GM13976 (cell line): Measurements from ENCODE around the gene DCDC1.

ENCODE experiments used
- DNase-seq: peaks from one replicate; pipeline ENCODE4 v3.0.0; 2012; ENCODE audit warnings: low spot score
- CTCF ChIP-seq: IDR thresholded peaks from 2 replicates; pipeline ENCODE4 v1.5.1; 2012; ENCODE audit warnings: borderline replicate concordance, mild to moderate bottlenecking; ENCODE audit not compliant: insufficient read depth; ENCODE audit errors: extremely low read depth, missing control alignments, control extremely low read depth
- in situ Hi-C: fragments of 300-500 bp; cut with MboI; formaldehyde crosslinking; loops from one replicate; pipeline ENCODE4 v1.12.0; 2022; ENCODE audit warnings: low sequenced_read_pairs, mixed read lengths, inconsistent platforms; ENCODE audit not compliant: unreplicated experiment

The DCDC1 gene

DNA sequence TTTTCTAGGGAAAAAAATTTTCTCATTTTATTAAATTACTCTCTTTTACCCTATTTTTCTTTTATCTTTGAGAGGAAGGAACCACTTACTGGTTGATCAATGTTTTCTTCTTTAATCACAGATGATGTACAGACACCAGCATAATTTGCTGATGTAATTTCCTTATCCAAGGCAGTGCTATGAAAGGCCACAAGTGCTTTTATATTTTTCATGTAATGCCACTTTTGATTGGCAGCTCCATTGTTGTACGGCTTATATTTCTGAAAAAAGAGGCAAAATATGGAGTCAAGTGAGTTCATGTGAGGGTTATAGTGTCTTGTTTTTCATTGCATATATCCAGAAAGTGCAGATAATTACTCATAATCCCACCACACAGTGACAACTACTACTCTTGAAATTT lies 460.7 kb downstream of the DCDC1 start:
- no peak for DNase-seq
- TF ChIP-seq CTCF, result no peak
- in situ Hi-C loops, result loop anchor here (25.0 kb wide), 1 partner anchor 1472 kb away; no protein-coding TSS in a partner anchor

- no peak for DNase-seq
- TF ChIP-seq CTCF, result no peak
- in situ Hi-C loops, result loop anchor here (25.0 kb wide), 1 partner anchor 1471 kb away; no protein-coding TSS in a partner anchor
Measured at GRCh38 chr11:30908272-30908671, 461.3 kb downstream of the DCDC1 start.

GRCh38 chr11:30902929-30903328 lies 466.6 kb downstream of the DCDC1 start:
- TF ChIP-seq CTCF, result no peak
- in situ Hi-C loops, result loop anchor here (25.0 kb wide), 1 partner anchor 1466 kb away; no protein-coding TSS in a partner anchor
- DNase-seq, result no peak

DNA sequence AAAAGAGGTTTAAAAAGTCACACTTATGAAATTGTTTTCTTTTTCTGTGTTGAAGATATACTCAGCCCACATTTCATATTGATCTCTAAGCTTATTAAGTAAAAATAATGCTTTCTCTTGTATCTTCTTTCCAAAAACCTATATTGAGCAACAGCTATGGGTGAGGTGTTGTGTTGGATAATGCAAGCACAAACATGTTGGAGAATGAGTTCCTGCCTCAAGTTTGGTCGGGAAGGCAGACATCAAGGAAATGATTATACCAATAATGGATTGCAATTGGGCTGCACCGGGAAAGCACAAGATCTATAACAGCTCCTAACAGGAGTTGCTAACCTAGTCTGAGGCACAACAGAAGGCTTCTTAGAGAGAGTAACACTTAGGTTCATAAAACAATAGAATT lies 474.5 kb downstream of the DCDC1 start:
- no peak for DNase-seq
- no peak for TF ChIP-seq CTCF
- in situ Hi-C loops, result no loop called here

DNA sequence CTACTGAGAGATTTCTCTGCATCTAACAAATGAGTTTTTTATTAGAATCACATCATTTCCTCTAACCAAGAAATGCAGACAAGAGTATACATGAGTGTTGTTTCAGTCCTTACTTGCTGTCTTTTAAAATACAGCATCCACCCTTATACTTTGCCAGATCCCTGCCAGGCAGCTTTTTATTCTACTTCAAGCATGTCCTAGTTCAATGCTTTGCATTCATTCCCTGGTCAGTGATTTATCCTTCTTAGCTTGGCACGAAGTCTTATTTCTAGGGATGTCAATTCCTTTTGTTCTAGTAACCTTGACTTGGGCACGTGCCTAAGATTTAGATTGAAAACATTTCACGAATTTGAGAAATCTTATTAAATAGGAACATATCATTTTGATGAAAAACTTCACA lies 476.2 kb downstream of the DCDC1 start:
- TF ChIP-seq CTCF, result no peak
- in situ Hi-C loops, result no loop called here
- no peak for DNase-seq

DNA sequence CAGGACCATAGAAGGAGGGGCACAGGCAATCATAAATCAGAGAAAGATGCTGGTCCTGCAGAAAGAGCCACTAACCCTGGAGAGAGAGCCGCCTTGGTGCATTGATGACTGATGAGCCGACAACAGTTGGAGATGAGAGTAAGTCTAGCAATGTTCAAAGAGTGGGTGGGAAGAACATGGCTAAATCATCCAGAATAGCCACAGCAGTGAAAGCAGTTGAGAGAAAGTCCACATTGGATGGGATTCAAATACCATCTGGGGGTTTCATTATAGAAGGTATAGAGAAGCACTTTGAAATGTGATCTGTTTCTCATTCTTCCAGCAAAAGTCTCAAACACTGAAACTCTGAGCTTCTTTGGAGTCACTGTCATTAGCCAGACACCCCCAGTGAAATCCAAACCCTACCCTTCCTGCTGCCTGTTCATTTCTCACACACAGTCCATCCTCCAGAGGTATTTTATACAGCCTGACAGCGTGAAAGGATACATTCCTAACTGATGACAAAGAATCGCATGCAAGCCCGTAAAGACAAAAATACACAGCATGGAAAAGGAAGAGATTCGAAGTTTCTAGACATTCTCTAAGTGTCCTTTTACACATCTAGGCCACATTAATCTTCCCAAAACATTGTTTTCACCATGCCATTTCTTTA lies 480.3 kb downstream of the DCDC1 start:
- in situ Hi-C loops, result no loop called here
- DNase-seq, result no peak
- TF ChIP-seq CTCF, result no peak
